NAMALWA (cell line): ENCODE data around the gene COPRS.

Source experiments
- DNase-seq: peaks from one replicate; pipeline ENCODE4 v3.0.0-alpha.2; 2015; ENCODE audit warnings: low spot score

Gene COPRS

GRCh38 chr17:31858642-31859486 lies at the start of gene COPRS:
Gene COPRS, minus strand, starts transcription at chr17:31859244. Its CDS starts 45 bp downstream, at chr17:31859199.
- DNase-seq: peak; percentile 70

GRCh38 chr17:31908386-31908785 lies 49.3 kb upstream of the COPRS start:
- DNase-seq: no peak

GRCh38 chr17:31907342-31907962 lies 48.4 kb upstream of the COPRS start:
- DNase-seq: no peak

GRCh38 chr17:31903401-31903800 lies 44.4 kb upstream of the COPRS start:
- DNase-seq: no peak

- no peak for DNase-seq
These were observed 43.6 kb upstream of the COPRS start for GRCh38 chr17:31902693-31903092.

GRCh38 chr17:31900877-31901276 lies 41.8 kb upstream of the COPRS start:
- DNase-seq: no peak

- no peak for DNase-seq
These were observed 29.1 kb upstream of the COPRS start for GRCh38 chr17:31888124-31888523.

- peak; percentile 61 for DNase-seq
These were observed 23.5 kb upstream of the COPRS start for GRCh38 chr17:31882571-31882970.

GRCh38 chr17:31880311-31880710 lies 21.3 kb upstream of the COPRS start:
- no peak for DNase-seq

GRCh38 chr17:31878703-31879073 lies 19.6 kb upstream of the COPRS start:
- no peak for DNase-seq

- DNase-seq: no peak
These were observed 19.1 kb upstream of the COPRS start for GRCh38 chr17:31877911-31878702.

- DNase-seq: no peak
These were observed 18.3 kb upstream of the COPRS start for GRCh38 chr17:31877341-31877740.

- DNase-seq: no peak
These were observed 16.0 kb upstream of the COPRS start for GRCh38 chr17:31875081-31875480.

- DNase-seq: no peak
These were observed 10.9 kb upstream of the COPRS start for GRCh38 chr17:31869797-31870568.

GRCh38 chr17:31869031-31869430 lies 10.0 kb upstream of the COPRS start:
- DNase-seq: no peak

GRCh38 chr17:31859487-31860008 lies 504 bp upstream of the COPRS start:
- DNase-seq: no peak

- DNase-seq: peak; percentile 42
These were observed 963 bp downstream of the COPRS start for GRCh38 chr17:31857920-31858641.

- DNase-seq: no peak
These were observed 2.3 kb downstream of the COPRS start for GRCh38 chr17:31856750-31857149.

GRCh38 chr17:31854672-31855071 lies 4.4 kb downstream of the COPRS start:
- no peak for DNase-seq

- DNase-seq: no peak
These were observed 5.1 kb downstream of the COPRS start for GRCh38 chr17:31853911-31854470.

GRCh38 chr17:31845291-31845690 lies 13.8 kb downstream of the COPRS start:
- DNase-seq: no peak
